Osteocyte (in vitro differentiated cells): Measurements from ENCODE around the gene WWC2. TPM values are rescaled to one million over a fixed set of nuclear protein-coding genes. Genes with fewer than 3 reads are reported as not detected.
"Not testable (repeated sequence)": the region's sequence is repeated elsewhere in the genome, so short reads cannot be mapped to it uniquely, and the experiment has no call there.

Experiments used
- DNase-seq: peaks from one replicate; pipeline ENCODE4 v3.0.0; 2021; ENCODE audit warnings: mixed read lengths; ENCODE audit not compliant: unreplicated experiment; ENCODE audit errors: extremely low spot score
- H3K27ac Mint-ChIP-seq: one replicate; pipeline ENCODE4 v1.8.0; 2021; ENCODE audit warnings: mild to moderate bottlenecking, mixed read lengths; ENCODE audit not compliant: unreplicated experiment
- H3K27me3 Mint-ChIP-seq: one replicate; pipeline ENCODE4 v1.8.0; 2021; ENCODE audit warnings: mixed read lengths; ENCODE audit not compliant: unreplicated experiment
- H3K36me3 Mint-ChIP-seq: one replicate; pipeline ENCODE4 v1.8.0; 2021; ENCODE audit warnings: mixed read lengths; ENCODE audit not compliant: unreplicated experiment
- H3K4me1 Mint-ChIP-seq: one replicate; pipeline ENCODE4 v1.8.0; 2021; ENCODE audit warnings: mixed read lengths; ENCODE audit not compliant: unreplicated experiment
- H3K4me3 Mint-ChIP-seq: one replicate; pipeline ENCODE4 v1.8.0; 2021; ENCODE audit warnings: mild to moderate bottlenecking, moderate library complexity, mixed read lengths; ENCODE audit not compliant: unreplicated experiment
- H3K9me3 Mint-ChIP-seq: one replicate; pipeline ENCODE4 v1.8.0; 2021; ENCODE audit warnings: mixed read lengths; ENCODE audit not compliant: unreplicated experiment
- total RNA-seq: library from RNA; stranded (reverse); gene quantifications from 2 replicates; pipeline ENCODE4 v1.2.1, GENCODE V29; 2021
- TF ChIP-seq, protein P1 (sequence below): fragments of 200-600 bp; sonication (generic); IDR thresholded peaks from 2 replicates; pipeline ENCODE4 v1.5.0; 2021; ENCODE audit warnings: antibody characterized with exemption, mild to moderate bottlenecking, moderate library complexity

Gene WWC2
- total RNA-seq, 1 donor from 2014 or later, result 53.5 TPM

DNA sequence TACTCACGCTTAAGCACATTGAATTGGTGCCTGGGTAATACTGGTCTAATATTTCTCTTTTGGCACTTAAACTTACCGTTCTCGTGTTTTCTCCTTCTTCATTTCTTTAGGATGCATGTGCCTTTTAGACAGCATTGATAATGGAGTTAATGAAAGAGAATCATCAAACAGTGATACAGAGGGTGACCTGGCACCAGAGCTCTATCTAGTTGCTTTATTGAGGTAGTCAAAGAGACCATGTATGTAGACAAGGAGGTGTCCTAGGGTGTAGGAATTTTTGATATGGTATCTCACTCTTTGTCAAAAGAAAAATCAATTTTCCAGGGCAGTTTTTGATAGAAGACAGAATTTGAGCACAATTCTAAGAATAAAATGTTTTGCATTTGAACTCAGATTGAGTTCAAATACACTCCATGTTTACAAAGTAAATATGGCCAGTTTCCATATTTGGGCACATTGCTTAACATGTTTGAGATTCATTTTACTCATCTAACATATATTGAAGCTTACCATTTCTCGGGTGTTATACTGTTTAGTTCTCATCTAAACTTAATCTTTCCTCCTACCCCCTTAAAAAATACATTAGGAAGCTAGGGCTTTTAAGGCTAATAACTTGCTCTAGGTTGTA lies 92.0 kb downstream of the WWC2 start:
- Mint-ChIP-seq H3K36me3 (peaks cover 9% of the 10 kb centered on the region), H3K4me1 (peaks cover 16% of the 10 kb centered on the region), H3K27me3 (no peaks in the 10 kb centered on the region), H3K9me3 (no peaks in the 10 kb centered on the region), H3K27ac (no peak overlapping the region), H3K4me3 (no peak overlapping the region)
- TF ChIP-seq, protein P1, sequence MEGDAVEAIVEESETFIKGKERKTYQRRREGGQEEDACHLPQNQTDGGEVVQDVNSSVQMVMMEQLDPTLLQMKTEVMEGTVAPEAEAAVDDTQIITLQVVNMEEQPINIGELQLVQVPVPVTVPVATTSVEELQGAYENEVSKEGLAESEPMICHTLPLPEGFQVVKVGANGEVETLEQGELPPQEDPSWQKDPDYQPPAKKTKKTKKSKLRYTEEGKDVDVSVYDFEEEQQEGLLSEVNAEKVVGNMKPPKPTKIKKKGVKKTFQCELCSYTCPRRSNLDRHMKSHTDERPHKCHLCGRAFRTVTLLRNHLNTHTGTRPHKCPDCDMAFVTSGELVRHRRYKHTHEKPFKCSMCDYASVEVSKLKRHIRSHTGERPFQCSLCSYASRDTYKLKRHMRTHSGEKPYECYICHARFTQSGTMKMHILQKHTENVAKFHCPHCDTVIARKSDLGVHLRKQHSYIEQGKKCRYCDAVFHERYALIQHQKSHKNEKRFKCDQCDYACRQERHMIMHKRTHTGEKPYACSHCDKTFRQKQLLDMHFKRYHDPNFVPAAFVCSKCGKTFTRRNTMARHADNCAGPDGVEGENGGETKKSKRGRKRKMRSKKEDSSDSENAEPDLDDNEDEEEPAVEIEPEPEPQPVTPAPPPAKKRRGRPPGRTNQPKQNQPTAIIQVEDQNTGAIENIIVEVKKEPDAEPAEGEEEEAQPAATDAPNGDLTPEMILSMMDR, result no peak
- DNase-seq, result no peak

DNA sequence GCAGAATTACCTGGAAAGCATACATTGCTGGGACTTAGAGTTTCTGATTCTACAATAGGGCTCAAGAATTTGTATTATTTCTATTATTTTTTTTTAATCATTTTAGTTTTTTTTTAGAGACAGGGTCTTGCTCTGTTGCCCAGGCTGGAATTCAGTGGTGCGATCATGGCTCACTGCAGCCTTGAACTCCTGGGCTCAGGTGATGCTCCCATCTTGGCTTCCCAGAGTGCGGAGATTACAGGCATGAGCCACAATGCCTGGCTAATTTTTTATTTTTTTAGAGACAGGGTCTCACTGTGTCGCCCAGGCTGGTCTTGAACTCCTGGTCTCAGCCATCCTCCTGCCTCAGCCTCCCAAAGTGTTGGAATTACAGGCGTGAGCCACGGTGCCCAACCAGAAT lies 92.6 kb downstream of the WWC2 start:
- no peak overlapping the region for H3K4me3 Mint-ChIP-seq
- no peaks in the 10 kb centered on the region for H3K9me3 Mint-ChIP-seq
- no peaks in the 10 kb centered on the region for H3K27me3 Mint-ChIP-seq
- no peak for DNase-seq
- peaks cover 16% of the 10 kb centered on the region for H3K4me1 Mint-ChIP-seq
- H3K27ac Mint-ChIP-seq, result no peak overlapping the region
- H3K36me3 Mint-ChIP-seq, result peaks cover 13% of the 10 kb centered on the region
- TF ChIP-seq, protein P1, result no peak

DNA sequence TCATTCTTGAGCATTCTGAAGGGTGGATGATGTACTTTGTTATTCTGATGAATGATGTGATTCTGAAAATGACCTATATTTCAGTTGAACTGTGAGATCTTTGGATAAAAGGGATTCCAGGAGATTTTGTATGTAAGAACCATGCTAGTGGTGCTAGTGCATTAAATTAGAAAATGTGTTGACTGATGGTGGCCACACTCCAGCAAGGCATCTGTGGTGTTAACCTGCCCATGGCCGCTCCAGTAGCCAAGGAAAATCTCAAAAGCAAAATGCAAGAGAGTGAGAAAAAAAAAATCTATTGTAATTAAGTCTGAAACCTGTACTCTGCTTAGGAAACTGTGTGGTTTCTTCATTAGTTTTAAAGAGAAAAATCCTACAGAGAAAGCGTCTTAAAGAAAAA lies 93.5 kb downstream of the WWC2 start:
- Mint-ChIP-seq H3K27me3 (no peaks in the 10 kb centered on the region), H3K4me1 (peaks cover 16% of the 10 kb centered on the region), H3K9me3 (no peaks in the 10 kb centered on the region), H3K36me3 (peaks cover 14% of the 10 kb centered on the region), H3K4me3 (no peak overlapping the region), H3K27ac (no peak overlapping the region)
- no peak for DNase-seq
- TF ChIP-seq, protein P1, result no peak

DNA sequence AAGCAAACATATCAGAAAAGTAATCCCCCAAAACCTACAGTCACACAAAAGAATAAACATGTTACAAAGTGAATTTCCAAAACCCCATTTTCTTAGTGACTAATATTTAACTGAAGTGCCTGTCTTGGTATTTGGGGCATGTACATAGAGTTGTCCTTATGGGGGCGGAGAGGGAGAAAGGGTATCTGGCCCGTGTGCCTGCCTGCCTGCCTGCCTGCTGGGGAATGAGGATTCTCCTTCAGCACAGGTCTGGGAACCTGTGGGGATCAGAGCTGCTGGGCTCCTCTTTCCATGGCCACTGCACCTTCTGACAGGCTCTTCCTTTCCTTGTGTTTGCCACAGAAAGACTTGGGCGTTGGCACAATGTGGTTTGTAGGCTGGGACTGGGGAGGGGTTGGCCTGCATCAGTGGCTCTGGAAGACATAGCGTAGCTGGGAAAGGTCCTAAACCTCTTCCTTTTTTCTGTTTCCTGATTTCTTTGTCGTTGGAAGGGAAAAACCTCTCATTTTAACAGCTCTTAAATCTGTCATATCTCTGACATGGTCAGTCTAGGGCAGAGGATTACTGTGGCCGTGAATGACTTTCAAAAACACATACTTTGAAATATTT lies 94.8 kb downstream of the WWC2 start:
- DNase-seq, H3K27me3 Mint-ChIP-seq, H3K27ac Mint-ChIP-seq, H3K4me3 Mint-ChIP-seq, H3K9me3 Mint-ChIP-seq: not testable (repeated sequence)
- Mint-ChIP-seq H3K4me1 (peaks cover 16% of the 10 kb centered on the region), H3K36me3 (peaks cover 14% of the 10 kb centered on the region)

DNA sequence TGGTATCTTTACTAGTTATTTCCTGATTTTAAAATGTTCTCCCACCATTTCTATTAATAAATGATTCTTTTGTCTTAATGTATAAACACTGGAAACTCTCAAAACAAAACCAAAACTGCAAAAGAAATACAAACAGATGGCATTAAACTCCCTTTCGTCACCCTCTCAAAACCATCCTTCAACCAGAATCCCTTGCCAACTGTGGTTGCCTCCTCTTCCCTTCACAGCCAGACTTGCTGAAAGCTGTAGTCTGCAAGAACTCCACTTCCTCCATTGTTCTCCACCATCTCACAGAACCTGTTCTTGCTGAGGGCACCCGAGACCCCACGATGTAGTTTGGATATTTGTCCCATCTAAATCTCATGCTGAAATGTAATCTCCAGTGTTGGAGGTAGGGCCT lies 96.5 kb downstream of the WWC2 start:
- peaks cover 21% of the 10 kb centered on the region for H3K4me1 Mint-ChIP-seq
- H3K27me3 Mint-ChIP-seq, result no peaks in the 10 kb centered on the region
- no peak overlapping the region for H3K27ac Mint-ChIP-seq
- TF ChIP-seq, protein P1, result no peak
- no peaks in the 10 kb centered on the region for H3K9me3 Mint-ChIP-seq
- DNase-seq, result no peak
- H3K4me3 Mint-ChIP-seq, result no peak overlapping the region
- peaks cover 14% of the 10 kb centered on the region for H3K36me3 Mint-ChIP-seq
